Measurements from ENCODE around the gene MYO1D. TPM values are rescaled to one million over a fixed set of nuclear protein-coding genes. Genes with fewer than 3 reads are reported as not detected.

The MYO1D gene
- total and polyA plus RNA-seq, 2 of the 13 experiments (the other 11 are each of a cell fraction or from before 2014, with no cell fraction given), result 13.2 to 17.3 TPM

GRCh38 chr17:32486701-32487472 is 390.0 kb downstream of the MYO1D start, which contains the start of gene CDK5R1 (continued):
- no peak for TF ChIP-seq DPF2 (CRISPR knock-in tag; IDR thresholded peaks at IDR 0.05; ENCODE audit: borderline replicate concordance, low read depth)
- 0 out of 2 replicates have a peak, but pooled peaks have one; percentile 13 for TF ChIP-seq ERF (CRISPR knock-in tag; IDR thresholded peaks at IDR 0.05)
- TF ChIP-seq ZSCAN21 (CRISPR knock-in tag; IDR thresholded peaks at IDR 0.05; ENCODE audit: borderline replicate concordance), result 0 out of 2 replicates have a peak, but pooled peaks have one; percentile 46
- no peak for TF ChIP-seq EHMT2 (IDR thresholded peaks at IDR 0.05; ENCODE audit: borderline replicate concordance, low read depth, low read length)
- TF ChIP-seq ZSCAN29 (CRISPR knock-in tag; conservative IDR thresholded peaks at IDR 0.05), result no peak
- 0 out of 2 replicates have a peak, but pooled peaks have one; percentile 1 for TF ChIP-seq HDAC1 (CRISPR knock-in tag; IDR thresholded peaks at IDR 0.05)
- no peak for TF ChIP-seq ZEB1 (IDR thresholded peaks at IDR 0.05; ENCODE audit: insufficient replicate concordance, low read depth)
- TF ChIP-seq SIN3A (IDR thresholded peaks at IDR 0.05; ENCODE audit: borderline replicate concordance, low read depth, low read length), result no peak
- no peak for TF ChIP-seq MED13 (CRISPR knock-in tag; IDR thresholded peaks at IDR 0.05)
- TF ChIP-seq ATF5 (CRISPR knock-in tag; IDR thresholded peaks at IDR 0.05; ENCODE audit: low read depth), result no peak
- no peak for TF ChIP-seq ZNF143 (CRISPR knock-in tag; IDR thresholded peaks at IDR 0.05)
- no peak for TF ChIP-seq NBN (conservative IDR thresholded peaks at IDR 0.05)
- no peak for TF ChIP-seq ZNF800 (CRISPR knock-in tag; IDR thresholded peaks at IDR 0.05)
- TF ChIP-seq TSC22D2 (CRISPR knock-in tag; IDR thresholded peaks at IDR 0.05; ENCODE audit: borderline replicate concordance), result no peak
- no peak for TF ChIP-seq ZNF432 (CRISPR knock-in tag; IDR thresholded peaks at IDR 0.05; ENCODE audit: borderline replicate concordance)
- no peak for TF ChIP-seq TCF7 (IDR thresholded peaks at IDR 0.05; ENCODE audit: low read depth)
- TF ChIP-seq MTERF4 (CRISPR knock-in tag; IDR thresholded peaks at IDR 0.05), result no peak
- peak; percentile 12 for TF ChIP-seq AGO2 (optimal IDR thresholded peaks at IDR 0.05; ENCODE audit: low read depth, low read length)
- TF ChIP-seq ZFP36L1 (CRISPR knock-in tag; IDR thresholded peaks at IDR 0.05), result no peak
- no peak for TF ChIP-seq FOXC1 (CRISPR knock-in tag; IDR thresholded peaks at IDR 0.05; ENCODE audit: borderline replicate concordance)
- no peak for TF ChIP-seq MBD4 (IDR thresholded peaks at IDR 0.05; ENCODE audit: borderline replicate concordance, low read length)
- no peak for TF ChIP-seq CREBL2 (CRISPR knock-in tag; IDR thresholded peaks at IDR 0.05; ENCODE audit: borderline replicate concordance)
- TF ChIP-seq MAZ (IDR thresholded peaks at IDR 0.05; ENCODE audit: borderline replicate concordance, low read depth, low read length), result no peak
- 0 out of 2 replicates have a peak, but pooled peaks have one; percentile 46 for TF ChIP-seq MAZ (CRISPR knock-in tag; IDR thresholded peaks at IDR 0.05; ENCODE audit: low read depth)
- no peak for TF ChIP-seq ZNF253 (CRISPR knock-in tag; IDR thresholded peaks at IDR 0.05; ENCODE audit: borderline replicate concordance)
- no peak for TF ChIP-seq ZSCAN20 (CRISPR knock-in tag; IDR thresholded peaks at IDR 0.05; ENCODE audit: borderline replicate concordance)
- TF ChIP-seq ZNF709 (CRISPR knock-in tag; IDR thresholded peaks at IDR 0.05), result peak; percentile 24; the same call in 1 of the 2 replicates
- TF ChIP-seq ZNF10 (CRISPR knock-in tag; IDR thresholded peaks at IDR 0.05; ENCODE audit: borderline replicate concordance, low read depth), result no peak

All from HepG2 (cell line).